HG03064 (cell line): ENCODE data around the gene CCDC91.
"Not testable (repeated sequence)": the region's sequence is repeated elsewhere in the genome, so short reads cannot be mapped to it uniquely, and the experiment has no call there.

Source experiments
- ATAC-seq: cut with Tn5 transposase; IDR thresholded peaks from one replicate; pipeline ENCODE4 v1.9.1; 2021; ENCODE audit warnings: low read depth; ENCODE audit not compliant: unreplicated experiment

Gene CCDC91

GRCh38 chr12:28343713-28344112 lies 153.5 kb downstream of the CCDC91 start:
- no peak for ATAC-seq

GRCh38 chr12:28346567-28346966 lies 156.3 kb downstream of the CCDC91 start:
- no peak for ATAC-seq

DNA sequence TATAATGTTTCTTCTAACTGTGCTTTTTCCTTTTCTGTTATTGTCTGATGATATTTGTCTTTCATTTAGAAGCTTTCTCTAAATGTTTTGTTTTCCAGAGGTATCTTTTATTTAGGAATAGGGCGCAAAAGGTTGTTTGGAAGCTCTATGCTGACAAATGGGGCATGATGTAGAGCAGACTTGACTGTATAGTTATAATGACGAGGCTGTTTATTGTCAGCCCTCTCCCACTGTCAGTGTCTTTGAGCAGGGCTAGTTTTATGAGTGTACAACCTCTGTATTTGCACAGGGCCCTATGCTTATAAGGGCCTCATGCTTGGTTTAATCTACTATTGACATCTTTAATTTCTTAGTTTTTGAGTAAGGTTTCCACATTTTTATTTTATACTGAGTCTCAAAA lies 158.9 kb downstream of the CCDC91 start:
- no peak for ATAC-seq

DNA sequence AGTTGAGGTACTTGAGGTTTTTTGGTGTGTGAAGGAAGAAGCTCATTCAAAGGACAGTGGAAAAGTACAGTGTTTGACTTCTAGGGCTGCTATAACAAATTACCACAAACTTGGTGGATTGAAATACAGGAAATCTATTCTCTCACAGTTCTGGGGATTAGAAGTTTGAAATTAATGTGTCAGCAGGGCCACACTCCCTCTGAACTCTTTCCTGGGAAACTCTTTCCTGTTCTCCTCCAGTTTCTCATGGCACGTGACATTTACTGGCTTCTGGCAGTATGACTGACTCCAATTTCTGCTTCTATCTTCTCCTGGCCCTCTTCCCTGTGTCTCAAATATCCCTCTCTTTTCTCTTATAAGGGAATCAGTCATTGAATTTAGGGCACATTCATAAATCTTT lies 160.2 kb downstream of the CCDC91 start:
- ATAC-seq: no peak

DNA sequence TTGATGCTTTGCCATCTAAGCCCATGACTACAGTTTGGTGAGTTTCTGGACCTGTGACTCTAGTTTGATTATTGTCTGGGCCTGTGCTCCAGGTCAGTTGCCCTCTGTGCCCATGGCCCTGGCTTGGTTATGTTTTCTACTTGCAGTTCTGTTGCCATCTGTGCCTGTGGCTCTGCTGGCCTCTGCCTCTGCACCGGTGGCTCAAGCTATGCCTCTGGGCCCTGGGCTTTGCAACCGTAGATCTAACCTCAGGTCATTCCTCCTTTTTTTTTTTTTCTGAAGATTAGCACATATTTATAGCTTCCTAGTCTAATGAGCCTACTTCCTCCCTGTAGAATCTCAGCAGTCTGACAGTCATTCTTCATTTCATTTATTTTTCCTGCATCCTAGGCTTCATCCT lies 161.2 kb downstream of the CCDC91 start:
- ATAC-seq: no peak

- ATAC-seq: no peak
Measured at GRCh38 chr12:28355161-28355560, 164.9 kb downstream of the CCDC91 start.

GRCh38 chr12:28360253-28360652 lies 170.0 kb downstream of the CCDC91 start:
- no peak for ATAC-seq

GRCh38 chr12:28367326-28367725 lies 177.1 kb downstream of the CCDC91 start:
- ATAC-seq: no peak

DNA sequence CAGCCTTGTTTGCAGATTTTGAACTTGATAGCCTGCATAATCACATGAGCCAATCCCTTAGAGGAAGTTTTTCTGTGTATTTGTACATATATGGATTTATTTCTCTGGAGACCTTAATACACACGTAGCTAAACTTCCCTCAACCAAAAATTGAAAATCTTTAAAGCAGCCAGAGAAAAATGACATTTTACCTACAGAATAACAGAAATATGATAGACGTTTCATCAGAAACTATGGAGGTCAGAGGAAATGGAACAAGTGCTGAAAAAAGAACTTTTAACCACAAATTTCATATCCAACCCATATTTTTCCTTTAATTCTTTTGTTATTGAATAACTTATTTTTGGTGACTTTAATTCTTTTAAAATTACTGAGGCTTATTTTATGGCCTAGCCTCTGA lies 177.7 kb downstream of the CCDC91 start:
- no peak for ATAC-seq

- ATAC-seq: no peak
Measured at GRCh38 chr12:28369483-28369882, 179.2 kb downstream of the CCDC91 start.

GRCh38 chr12:28374556-28374955 lies 184.3 kb downstream of the CCDC91 start:
- ATAC-seq: no peak

DNA sequence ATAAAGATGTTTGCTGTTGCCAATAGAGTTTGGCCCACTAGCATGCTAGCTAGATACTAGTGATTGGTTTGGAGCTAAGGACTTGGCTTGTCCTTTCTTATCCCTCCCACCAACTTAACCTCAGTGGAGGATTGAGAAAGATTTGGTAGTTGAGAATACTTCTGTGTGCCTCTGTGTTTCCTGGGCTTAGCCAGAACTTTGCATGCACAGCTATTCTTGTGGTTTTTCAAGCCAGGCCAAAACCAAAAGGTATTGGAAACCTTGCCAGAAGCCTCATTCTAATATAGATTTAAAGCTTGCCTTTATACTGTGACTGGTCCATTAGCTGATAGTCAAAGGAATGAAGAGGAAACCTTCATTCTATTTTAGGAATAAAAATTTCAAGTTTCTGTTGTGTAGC lies 188.5 kb downstream of the CCDC91 start:
- ATAC-seq: no peak

GRCh38 chr12:28379779-28380178 lies 189.5 kb downstream of the CCDC91 start:
- ATAC-seq: not testable (repeated sequence)

DNA sequence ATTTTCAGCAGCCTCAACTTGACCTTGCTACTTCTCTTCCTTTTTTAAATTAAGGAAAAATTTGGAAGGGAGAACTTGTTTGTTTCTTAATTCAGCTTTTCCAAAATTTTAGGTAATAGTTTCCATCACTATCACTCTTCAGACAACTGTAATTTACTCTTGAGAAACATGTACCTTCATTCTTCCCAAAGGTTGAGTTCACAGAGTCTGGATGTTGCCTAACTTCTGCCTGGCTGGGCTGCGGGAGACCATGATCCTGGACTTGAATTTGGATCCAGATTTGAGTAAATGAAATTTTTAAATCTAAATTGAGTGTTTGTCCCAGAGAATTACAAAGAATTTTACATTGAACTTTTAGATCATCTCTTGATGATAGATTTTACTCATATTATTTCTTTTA lies 193.1 kb downstream of the CCDC91 start:
- ATAC-seq: no peak

- no peak for ATAC-seq
Measured at GRCh38 chr12:28388879-28389278, 198.6 kb downstream of the CCDC91 start.

DNA sequence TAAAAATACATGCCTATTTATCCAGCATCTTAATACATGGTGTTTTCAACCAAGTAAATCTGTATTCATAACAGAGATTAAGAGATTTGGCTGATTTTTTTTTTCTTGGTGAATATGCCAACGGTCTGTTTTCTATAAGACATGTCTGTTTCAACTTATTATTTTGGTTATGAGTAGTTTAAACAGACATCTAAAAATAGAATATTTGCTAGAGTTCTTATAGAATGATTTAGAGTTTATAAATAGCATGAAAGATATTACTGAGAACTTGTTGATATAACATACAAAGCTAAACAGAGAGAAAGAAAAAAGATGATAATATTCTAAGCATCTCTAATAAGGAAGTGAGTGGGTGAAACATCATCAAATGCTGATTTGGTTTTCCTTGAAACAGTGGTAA lies 199.9 kb downstream of the CCDC91 start:
- no peak for ATAC-seq

- ATAC-seq: no peak
Measured at GRCh38 chr12:28390761-28391385, 200.6 kb downstream of the CCDC91 start.

DNA sequence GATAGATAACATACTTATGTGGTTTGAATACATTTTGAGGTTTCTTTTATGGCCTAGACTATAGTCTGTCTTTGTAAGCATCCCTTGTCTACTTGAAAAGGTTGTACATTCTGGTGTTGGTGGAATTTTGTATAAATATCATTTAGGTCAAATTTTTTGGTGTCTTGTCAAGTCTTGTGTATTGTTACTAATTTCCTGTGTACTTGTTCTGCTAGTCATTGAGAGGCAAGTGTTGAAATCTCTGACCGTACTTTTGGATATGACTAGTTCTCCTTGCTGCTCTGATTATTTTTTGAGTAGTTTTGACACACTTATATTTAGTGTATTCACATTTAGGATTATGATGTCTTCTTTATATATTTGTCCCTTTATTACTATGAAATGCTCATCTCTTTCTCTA lies 219.6 kb downstream of the CCDC91 start:
- no peak for ATAC-seq

- no peak for ATAC-seq
Measured at GRCh38 chr12:28413460-28414109, 223.3 kb downstream of the CCDC91 start.

DNA sequence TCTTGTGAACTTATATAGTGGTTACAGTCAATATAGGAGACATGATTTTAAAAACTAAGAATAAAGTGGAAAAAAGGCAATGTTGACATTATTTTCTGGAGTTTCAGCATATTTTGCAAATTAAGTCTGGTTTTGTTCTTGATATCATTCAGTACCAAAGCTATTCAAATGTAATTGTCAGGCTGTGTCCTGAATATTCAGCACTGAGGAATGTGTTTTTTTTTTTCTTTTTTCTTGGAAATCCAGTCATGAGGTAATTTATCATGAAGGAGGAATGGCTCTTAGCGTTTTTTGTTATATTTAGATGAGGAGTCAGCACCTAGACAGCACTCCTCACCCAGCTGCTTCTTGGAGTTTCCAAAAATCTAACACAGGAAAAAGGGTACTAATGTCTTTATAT lies 225.5 kb downstream of the CCDC91 start:
- no peak for ATAC-seq

DNA sequence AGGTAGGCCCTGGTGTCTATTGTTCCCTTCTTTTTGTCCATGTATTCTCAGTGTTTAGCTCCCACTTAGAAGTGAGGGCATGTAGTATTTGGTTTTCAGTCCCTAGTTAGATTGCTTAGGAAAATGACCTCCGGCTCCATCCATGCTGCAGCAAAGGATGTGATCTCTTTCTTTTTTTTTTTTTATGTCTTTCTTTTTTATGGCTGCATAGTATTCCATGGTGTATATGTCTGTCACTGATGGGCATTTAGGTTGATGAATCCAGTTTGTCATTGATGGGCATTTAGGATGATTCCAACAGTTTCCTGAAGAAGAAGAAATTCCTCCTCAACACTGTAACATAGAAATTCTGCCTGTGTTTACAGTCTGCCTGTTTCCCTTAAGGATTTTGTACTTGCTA lies 231.1 kb downstream of the CCDC91 start:
- ATAC-seq: no peak

DNA sequence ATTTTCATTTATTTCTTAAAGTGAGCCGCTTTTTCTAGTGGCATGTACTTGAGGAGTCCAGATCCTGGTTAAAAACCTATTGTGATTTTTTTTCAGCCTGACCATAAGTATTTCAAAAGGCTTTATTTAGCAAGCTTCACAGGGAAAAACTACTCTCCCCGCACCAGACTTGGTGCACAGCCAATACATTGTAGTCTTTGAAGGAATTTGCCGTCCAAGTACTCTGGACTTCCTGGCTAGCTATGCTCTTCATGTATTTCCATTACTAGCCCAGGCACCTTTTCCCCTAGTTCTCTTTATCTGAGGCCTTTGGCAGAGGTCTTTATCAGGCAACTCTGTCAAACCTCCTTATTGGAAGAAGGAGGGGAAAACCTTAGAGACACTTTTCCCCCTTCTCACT lies 234.7 kb downstream of the CCDC91 start:
- ATAC-seq: no peak

DNA sequence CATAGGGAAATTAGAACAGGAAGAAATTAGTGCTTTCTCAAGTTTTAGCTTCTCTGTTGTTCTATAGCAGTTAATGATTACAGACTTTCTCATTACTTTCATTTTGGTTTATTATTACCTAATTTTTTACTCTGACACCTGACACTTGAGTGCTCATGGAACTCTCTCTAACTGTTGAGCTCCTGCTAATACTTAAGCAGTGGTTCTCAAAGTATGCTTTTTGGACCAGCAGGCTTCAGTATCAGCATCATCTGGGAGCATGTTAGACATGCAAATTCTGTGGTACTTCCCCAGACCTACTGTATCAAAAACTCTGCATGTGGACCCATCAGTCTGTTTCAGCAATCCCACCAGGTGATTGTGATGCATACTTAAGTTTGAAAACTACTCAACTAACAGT lies 235.3 kb downstream of the CCDC91 start:
- no peak for ATAC-seq
